Coronary artery (tissue), 2 donors: Measurements from ENCODE around the gene KCNK1.

ENCODE experiments used
- DNase-seq: peaks from one replicate; pipeline ENCODE4 v3.0.0-alpha.2; 2017; ENCODE audit warnings: low spot score
- H3K27ac ChIP-seq, 2 donors: fragments of 200-600 bp; sonication (generic); one replicate each; pipeline ENCODE4 v1.5.1; 2016 to 2019
- H3K4me3 ChIP-seq: fragments of 200-600 bp; sonication (generic); 2 replicates; pipeline ENCODE4 v1.5.1; 2016; ENCODE audit warnings: mild to moderate bottlenecking, moderate library complexity
- TF ChIP-seq, protein P1 (sequence below): fragments of 200-600 bp; sonication (generic); IDR thresholded peaks from one replicate; pipeline ENCODE4 v1.5.1; 2019; ENCODE audit warnings: antibody characterized with exemption

Gene KCNK1

DNA sequence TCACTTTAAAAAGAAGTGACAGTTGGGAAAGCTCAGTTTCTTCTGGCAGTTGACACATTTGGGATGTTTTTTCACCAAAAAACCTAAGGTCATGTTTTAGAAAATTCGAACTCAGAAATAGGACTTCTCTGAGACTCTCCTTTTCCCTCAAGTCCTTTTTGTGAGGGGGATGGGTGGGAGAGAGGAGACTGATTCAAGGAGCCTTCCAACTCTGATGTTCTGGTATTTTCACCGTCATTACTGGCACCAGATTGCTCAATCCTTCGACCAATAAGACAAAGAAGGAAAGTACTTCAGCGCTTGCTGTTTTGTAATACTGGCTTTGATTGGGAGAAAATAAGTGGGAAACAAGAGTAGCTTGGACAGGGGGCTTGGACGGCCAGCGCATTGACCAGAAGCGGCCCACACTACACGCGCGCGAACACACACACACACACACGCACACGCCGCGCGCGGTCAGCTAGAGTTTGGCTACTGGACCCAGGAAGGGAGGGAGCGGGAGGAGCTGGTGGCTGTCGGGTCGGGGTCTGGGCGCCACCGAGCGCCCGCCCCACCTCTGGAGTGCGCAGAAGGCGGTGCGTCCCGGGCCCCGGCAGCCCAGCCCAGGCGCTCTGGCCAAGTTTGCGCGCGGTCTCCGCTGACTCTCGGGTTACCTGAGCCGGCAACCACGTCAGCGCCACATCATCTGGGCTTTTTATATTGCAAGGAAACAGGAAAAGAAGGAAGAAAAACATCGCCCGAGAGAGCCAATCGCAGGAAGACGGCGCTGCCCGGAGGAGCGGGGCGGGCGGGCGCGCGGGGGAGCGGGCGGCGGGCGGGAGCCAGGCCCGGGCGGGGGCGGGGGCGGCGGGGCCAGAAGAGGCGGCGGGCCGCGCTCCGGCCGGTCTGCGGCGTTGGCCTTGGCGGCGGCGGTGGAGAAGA lies at the start of gene KCNK1:
KCNK1 (plus strand) TSS at position 855 of the 921 bp plus-strand sequence; CDS start at position 921, 66 bp downstream.
- Histone ChIP-seq H3K4me3 (peak within 1 kb of the TSS; percentile 77), H3K27ac (peak within 1 kb of the TSS in 1 of 2 donors; percentile 82)
- DNase-seq, result no peak
- TF ChIP-seq, protein P1, sequence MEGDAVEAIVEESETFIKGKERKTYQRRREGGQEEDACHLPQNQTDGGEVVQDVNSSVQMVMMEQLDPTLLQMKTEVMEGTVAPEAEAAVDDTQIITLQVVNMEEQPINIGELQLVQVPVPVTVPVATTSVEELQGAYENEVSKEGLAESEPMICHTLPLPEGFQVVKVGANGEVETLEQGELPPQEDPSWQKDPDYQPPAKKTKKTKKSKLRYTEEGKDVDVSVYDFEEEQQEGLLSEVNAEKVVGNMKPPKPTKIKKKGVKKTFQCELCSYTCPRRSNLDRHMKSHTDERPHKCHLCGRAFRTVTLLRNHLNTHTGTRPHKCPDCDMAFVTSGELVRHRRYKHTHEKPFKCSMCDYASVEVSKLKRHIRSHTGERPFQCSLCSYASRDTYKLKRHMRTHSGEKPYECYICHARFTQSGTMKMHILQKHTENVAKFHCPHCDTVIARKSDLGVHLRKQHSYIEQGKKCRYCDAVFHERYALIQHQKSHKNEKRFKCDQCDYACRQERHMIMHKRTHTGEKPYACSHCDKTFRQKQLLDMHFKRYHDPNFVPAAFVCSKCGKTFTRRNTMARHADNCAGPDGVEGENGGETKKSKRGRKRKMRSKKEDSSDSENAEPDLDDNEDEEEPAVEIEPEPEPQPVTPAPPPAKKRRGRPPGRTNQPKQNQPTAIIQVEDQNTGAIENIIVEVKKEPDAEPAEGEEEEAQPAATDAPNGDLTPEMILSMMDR, result no peak

DNA sequence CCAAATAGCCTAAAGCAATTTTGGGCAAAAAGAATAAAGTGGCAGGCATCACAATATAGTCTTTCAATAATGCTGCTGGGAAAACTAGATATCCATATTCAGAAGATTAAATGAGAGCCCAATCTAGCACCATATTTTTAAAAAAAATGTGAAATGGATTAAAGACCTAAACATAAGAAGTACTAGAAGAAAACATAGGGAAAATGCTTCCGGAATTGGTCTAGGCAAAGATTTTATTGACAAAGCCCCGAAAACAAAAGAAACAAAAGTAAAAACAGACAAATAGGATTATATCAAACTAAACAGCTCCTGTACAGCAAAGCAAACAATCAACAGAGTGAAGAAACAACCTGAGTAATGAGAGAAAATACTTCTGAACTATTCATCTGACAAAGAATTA lies 48.6 kb upstream of the KCNK1 start:
- no peak overlapping the region for H3K27ac ChIP-seq
- no peak for DNase-seq
- H3K4me3 ChIP-seq, result no peak overlapping the region
- TF ChIP-seq, protein P1, result no peak

DNA sequence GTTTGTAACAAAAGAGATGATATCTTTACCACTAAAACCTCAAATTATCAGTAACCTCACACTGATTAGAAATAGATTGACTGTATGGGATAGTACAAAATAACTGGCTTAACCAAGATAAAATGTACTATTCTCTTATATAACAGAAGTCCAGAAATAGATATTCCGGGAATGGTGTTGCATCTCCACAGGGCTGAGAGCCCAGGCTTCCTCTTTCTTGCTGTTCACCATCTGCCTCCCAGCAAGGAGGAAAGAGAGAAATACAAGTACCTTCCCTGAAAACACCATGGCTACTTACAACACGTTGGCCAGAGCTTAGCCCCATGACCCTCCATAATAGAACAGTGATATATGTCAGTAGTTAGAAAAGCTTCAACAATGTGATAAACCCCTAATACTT lies 47.0 kb upstream of the KCNK1 start:
- no peak for DNase-seq
- Histone ChIP-seq H3K4me3 (no peak overlapping the region), H3K27ac (no peak overlapping the region)
- TF ChIP-seq, protein P1, result no peak

DNA sequence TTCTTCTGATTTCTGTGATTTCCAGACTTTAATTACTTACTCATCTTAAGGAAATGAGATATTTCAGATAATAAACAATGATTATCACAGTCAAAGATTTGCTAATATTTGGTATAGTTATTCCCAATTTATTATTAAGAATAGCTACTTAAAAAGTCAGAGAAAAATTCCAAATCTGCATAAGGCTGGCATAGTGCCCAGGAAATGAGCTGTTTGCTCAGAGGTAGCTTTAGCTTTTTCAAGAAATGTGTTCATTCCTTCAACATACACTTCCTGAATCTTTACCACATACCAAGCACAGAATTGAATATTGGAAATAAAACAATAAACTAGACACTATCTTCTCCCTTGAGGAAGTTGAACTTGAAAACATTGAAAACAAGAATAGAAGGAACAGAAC lies 44.3 kb upstream of the KCNK1 start:
- no peak for DNase-seq
- no peak overlapping the region for H3K4me3 ChIP-seq
- H3K27ac ChIP-seq, result no peak overlapping the region
- TF ChIP-seq, protein P1, result no peak

DNA sequence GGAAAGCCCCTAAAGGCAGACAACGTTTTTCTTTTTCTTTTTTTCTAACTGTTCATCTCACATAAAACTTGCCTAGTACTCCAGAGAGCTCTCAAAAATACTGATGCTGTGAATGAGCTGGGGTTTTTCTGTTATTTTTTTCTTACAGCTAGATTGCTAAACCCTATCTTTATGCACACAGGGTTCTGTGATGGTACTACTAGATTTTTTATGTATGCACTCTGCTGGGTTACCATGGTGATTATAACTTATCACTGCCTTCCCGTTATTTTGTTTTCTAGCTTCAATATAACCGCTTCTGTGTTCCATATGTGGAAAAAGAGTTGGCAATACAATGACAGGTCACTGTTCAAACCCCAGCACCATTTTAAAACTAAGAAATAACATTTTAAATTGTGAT lies 43.7 kb upstream of the KCNK1 start:
- no peak overlapping the region for H3K27ac ChIP-seq
- no peak overlapping the region for H3K4me3 ChIP-seq
- TF ChIP-seq, protein P1, result no peak
- DNase-seq, result no peak

DNA sequence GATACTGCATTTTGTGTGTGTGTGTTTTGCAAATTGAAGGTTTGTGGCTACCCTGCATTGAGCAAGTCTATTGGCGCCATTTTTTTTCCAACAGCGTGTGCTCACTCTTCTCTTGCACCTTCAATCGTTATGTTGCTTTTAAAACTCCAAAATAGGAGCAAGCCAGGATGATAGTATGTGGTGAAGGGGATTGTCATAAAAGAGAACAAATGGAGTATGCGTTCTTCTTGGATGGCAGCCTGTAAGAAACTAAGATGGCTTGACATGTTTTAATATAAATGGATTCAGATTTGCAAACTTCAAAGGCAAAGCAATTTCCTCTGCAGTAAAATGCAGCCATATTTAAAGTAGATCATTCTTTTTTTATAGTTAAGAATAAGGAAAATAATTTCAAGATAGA lies 43.2 kb upstream of the KCNK1 start:
- no peak for DNase-seq
- Histone ChIP-seq H3K4me3 (no peak overlapping the region), H3K27ac (no peak overlapping the region)
- TF ChIP-seq, protein P1, result no peak

DNA sequence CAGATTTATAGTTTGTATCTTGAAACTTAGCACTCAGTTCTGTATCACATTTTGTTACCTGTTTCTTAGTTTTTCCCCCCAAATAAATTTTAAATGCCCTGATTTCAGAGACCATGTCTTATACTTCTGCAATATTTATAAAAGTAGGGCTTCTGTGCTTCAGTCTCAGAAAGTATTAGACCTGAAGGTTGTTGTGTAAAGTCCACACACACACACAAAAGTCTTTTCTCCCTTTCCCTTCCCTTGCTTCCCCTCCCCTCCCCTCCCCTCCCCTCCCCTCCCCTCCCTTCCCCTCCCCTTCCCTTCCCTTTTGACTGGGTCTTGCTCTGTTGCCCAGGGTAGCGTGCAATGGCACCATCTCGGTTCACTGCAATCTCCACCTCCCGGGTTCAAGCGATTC lies 41.0 kb upstream of the KCNK1 start:
- Histone ChIP-seq H3K4me3 (no peak overlapping the region), H3K27ac (no peak overlapping the region)
- TF ChIP-seq, protein P1, result no peak
- no peak for DNase-seq
